ENCODE results near the gene ORM1.
"Not testable (repeated sequence)": the region's sequence is repeated elsewhere in the genome, so short reads cannot be mapped to it uniquely, and the experiment has no call there.

Gene ORM1

DNA sequence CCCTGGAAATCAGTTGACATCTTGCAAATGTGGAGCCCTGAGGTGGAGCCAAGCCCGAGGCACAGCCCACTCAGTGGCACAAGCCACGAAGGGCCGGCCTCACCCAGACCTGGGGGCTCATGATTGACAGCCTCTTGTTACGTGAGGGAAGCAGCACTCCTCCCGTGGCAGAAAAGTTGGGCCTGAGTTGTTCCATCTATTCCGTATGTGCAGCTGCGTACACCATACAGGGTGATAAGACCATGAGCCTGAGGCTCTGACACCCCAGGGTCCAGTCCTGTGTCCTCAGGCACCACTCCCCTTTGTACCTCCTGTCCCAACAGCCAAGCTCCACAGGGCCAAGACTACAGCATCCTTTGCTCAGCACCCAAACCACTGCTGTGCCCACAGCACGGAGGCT is 4.9 kb downstream of the ORM1 start:
- no peak for DNase-seq (ENCODE audit: extremely low spot score)
- ChIA-PET CTCF (no interaction called here), POLR2A (no interaction called here)
- no peak for TF ChIP-seq LEF1 (IDR thresholded peaks at IDR 0.05; ENCODE audit: borderline replicate concordance)

DNA sequence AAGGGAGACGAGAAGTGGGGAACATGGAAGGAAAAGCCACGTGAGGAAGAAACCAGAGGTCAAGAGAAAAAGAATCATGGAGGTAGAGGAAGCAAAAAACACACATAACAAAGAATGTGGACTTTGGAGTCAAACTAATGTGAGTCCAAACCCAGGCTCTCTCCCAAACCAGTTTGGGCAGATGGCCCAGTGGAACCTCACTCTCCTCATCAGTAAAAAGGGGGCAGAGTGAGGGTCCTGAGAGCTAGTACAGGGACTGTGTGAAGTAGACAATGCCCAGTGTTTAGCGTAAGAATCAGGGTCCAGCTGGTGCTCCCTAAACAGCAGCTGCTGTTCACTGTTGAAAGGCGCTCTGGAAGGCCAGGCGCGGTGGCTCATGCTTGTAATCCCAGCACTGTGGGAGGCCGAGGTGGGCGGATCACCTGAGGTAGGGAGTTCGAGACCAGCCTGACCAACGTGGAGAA is 5.5 kb downstream of the ORM1 start:
- POLR2A ChIA-PET = not testable (repeated sequence)

DNA sequence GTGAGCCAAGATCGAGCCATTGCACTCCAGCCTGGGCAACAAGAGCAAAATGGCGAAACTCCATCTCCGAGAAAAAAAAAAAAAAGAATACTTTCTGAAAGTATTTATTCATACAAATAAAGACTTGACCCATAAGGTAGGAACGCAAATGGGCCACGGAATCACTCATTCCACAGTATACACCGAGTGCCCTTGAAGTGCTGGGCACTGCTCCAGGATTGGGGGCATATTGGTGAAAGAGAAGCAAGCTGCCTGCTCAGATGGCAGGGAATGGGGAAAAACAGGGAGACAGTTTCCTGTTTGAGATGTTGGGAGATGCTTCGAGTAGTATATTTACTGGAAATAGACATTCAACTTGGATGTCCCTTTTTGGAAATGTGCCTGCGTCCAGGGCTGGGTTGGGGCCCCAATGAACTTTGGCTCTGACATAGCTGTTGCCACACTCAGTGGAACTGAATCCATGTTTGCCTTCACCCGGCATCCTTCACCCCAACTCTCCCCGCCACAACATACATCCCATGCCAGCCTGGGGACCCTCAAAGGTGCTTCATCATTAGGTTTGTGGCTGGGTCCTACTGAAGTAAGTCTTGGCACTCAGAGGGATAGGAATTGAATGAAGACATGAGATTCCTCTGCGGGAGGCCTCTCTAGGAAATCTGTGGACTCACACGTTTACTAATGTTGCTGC is 6.2 kb downstream of the ORM1 start:
- POLR2A ChIA-PET; DNase-seq (ENCODE audit: extremely low spot score); CTCF ChIA-PET: not testable (repeated sequence)

More for the DNA sequence above, 5.5 kb downstream of the ORM1 start:
- CTCF ChIA-PET; DNase-seq (ENCODE audit: extremely low spot score): not testable (repeated sequence)

DNA sequence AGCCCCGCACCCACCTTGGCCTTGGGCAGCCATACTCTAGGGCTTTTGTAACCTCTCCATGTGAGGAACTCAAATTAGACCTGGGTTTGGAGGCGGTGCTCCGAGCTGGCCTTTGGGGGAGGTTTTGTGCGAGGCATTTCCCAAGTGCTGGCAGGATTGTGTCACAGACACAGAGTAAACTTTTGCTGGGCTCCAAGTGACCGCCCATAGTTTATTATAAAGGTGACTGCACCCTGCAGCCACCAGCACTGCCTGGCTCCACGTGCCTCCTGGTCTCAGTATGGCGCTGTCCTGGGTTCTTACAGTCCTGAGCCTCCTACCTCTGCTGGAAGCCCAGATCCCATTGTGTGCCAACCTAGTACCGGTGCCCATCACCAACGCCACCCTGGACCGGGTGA is 6.7 kb downstream of the ORM1 start, which contains the start of gene ORM2:
ORM2 (plus strand) TSS at position 245 of the 398 bp plus-strand sequence; CDS start at position 281, 36 bp downstream.
- POLR2A ChIA-PET; CTCF ChIA-PET; DNase-seq (ENCODE audit: extremely low spot score): not testable (repeated sequence)

DNA sequence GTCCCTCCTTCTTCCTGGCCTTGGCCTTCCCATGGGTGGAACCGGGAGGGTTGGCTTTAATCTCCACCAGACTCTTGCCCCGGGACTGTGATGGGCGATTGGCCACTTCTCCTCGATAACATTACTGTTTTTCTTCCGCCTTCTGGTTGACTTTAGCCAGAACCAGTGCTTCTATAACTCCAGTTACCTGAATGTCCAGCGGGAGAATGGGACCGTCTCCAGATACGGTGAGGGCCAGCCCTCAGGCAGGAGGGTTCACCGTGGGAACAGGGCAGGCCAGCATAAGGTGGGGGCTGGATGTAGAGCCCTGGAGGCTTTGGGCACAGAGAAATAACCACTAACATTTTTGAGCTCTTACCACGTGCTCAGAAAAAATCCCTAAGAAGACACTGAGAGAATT is 7.7 kb downstream of the ORM1 start:
- no peak for DNase-seq (ENCODE audit: extremely low spot score)
- TF ChIP-seq SP1 (IDR thresholded peaks at IDR 0.05) (no peak), FOXA1 (IDR thresholded peaks at IDR 0.05) (no peak), FOXM1 (IDR thresholded peaks at IDR 0.05; ENCODE audit: borderline replicate concordance) (no peak), CTBP1 (IDR thresholded peaks at IDR 0.05; ENCODE audit: borderline replicate concordance) (no peak), ARNT (IDR thresholded peaks at IDR 0.05) (no peak), ZNF384 (IDR thresholded peaks at IDR 0.05) (no peak), ELF4 (IDR thresholded peaks at IDR 0.05) (no peak), BHLHE40 (IDR thresholded peaks at IDR 0.05; ENCODE audit: borderline replicate concordance) (no peak), LEF1 (IDR thresholded peaks at IDR 0.05; ENCODE audit: borderline replicate concordance) (no peak), TARDBP (IDR thresholded peaks at IDR 0.05) (no peak), L3MBTL2 (conservative IDR thresholded peaks at IDR 0.05) (no peak), SUZ12 (IDR thresholded peaks at IDR 0.05) (no peak), NFRKB (IDR thresholded peaks at IDR 0.05) (no peak)
- TF ChIP-seq, protein P1, sequence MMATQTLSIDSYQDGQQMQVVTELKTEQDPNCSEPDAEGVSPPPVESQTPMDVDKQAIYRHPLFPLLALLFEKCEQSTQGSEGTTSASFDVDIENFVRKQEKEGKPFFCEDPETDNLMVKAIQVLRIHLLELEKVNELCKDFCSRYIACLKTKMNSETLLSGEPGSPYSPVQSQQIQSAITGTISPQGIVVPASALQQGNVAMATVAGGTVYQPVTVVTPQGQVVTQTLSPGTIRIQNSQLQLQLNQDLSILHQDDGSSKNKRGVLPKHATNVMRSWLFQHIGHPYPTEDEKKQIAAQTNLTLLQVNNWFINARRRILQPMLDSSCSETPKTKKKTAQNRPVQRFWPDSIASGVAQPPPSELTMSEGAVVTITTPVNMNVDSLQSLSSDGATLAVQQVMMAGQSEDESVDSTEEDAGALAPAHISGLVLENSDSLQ (IDR thresholded peaks at IDR 0.05) = no peak
- CTCF ChIA-PET = interaction anchor here (0.6 kb wide), 1 partner anchor 9 kb away, joined by 3 read pairs; no protein-coding TSS in a partner anchor
- POLR2A ChIA-PET = no interaction called here

DNA sequence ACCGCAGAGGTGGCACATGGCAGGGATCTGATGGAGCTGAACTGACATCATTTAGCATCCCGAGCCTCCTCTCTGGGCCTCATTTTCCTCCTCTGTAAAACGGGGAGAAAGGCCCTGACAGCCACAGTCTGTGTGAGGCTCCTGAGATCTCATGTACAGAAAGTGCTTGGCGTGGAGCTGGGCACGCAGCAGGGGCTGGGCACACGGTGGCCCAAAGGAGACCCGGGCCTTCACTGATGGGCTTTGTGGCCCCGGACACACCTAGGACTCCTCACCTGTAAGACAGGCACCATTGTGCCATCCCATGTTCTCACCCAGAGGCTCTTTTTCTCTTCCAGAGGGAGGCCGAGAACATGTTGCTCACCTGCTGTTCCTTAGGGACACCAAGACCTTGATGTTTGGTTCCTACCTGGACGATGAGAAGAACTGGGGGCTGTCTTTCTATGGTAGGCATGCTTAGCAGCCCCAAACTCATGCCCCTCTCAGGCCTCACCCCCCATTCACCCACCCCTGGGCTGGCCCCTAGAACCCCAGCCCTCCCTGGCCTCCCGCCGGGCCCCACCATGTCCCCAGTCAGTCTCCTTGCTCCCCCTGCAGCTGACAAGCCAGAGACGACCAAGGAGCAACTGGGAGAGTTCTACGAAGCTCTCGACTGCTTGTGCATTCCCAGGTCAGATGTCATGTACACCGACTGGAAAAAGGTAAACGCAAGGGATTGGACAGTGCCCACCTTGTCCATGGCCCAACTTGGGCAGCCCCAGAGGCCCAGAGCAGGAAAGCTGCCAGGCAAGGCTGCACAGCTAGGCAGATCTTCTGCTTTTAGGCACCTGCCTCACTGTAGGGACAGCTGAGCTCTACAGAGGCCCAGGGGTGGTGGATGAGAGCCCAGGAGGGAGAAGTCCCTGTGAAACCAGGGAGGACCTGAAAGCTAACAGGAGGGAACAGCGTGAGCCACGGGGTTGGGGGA is 8.6 kb downstream of the ORM1 start:
- CTCF ChIA-PET; DNase-seq (ENCODE audit: extremely low spot score); POLR2A ChIA-PET: not testable (repeated sequence)

DNA sequence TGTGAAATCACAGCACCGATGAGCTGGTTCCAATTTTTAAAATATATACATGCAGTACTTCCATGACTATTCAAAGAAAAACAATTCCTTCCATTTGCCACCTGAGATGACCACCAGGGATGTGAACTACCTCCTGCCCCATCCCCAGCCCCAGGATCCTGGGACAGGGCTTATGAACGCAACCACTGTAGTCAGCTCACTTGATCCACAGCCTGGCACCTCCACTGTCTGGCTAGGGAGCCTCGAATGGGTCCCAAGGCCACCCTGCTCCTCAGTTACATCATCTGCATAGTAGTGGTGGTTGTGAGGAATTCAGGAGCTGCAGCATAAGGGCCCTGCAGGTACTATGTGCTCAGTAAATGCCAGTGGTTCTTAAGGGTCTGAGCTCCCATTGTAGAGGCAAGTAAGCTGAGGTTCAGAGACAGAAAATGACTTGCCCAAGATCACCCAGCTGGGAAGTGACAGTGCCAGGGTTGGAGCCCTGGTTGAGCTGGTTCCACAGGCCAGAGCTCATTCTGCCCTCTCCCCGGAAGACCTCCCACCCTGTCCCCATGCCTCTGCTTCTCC is 9.7 kb downstream of the ORM1 start:
- CTCF ChIA-PET; POLR2A ChIA-PET; DNase-seq (ENCODE audit: extremely low spot score): not testable (repeated sequence)

DNA sequence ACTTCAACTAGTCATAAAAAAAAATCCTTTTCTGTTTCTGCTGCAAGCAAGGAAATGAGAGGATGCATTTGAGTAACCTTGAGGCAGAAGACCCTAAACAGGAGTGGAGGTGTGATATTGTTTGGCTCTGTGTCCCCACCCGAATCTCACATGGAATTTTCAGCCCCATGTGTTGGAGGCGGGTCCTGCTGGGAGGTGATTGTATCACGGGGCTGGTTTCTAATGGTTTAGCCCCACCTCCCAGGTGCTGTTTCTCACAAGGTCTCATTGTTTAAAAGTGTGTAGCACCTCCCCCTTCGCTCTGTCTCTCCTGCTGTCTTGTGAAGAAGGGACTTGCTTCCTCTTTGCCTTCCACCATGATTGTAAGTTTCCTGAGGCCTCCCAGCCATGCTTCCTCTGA is 10.8 kb downstream of the ORM1 start:
- DNase-seq (ENCODE audit: extremely low spot score); POLR2A ChIA-PET; CTCF ChIA-PET: not testable (repeated sequence)

DNA sequence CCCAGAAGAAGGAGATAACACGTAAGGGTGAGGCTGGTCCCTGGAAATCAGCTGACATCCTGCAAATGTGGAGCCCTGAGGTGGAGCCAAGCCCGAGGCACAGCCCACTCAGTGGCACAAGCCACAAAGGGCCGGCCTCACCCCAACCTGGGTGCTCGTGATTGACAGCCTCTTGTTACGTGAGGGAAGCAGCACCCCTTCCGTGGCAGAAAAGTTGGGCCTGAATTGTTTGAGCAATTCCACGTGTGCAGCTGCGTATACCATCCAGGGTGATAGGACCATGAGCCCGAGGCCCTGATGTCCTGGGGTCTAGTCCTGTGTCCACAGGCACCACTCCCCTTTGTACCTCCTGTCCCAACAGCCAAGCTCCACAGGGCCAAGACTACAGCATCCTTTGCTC is 11.6 kb downstream of the ORM1 start:
- ChIA-PET CTCF (no interaction called here), POLR2A (no interaction called here)
- DNase-seq (ENCODE audit: extremely low spot score) = no peak
- TF ChIP-seq ELF4 (IDR thresholded peaks at IDR 0.05) (no peak), ZNF384 (IDR thresholded peaks at IDR 0.05) (no peak), SP1 (IDR thresholded peaks at IDR 0.05) (no peak), TARDBP (IDR thresholded peaks at IDR 0.05) (no peak), LEF1 (IDR thresholded peaks at IDR 0.05; ENCODE audit: borderline replicate concordance) (no peak), FOXA1 (IDR thresholded peaks at IDR 0.05) (no peak), L3MBTL2 (conservative IDR thresholded peaks at IDR 0.05) (no peak), FOXM1 (IDR thresholded peaks at IDR 0.05; ENCODE audit: borderline replicate concordance) (no peak), SUZ12 (IDR thresholded peaks at IDR 0.05) (no peak), BHLHE40 (IDR thresholded peaks at IDR 0.05; ENCODE audit: borderline replicate concordance) (no peak), HDGF (IDR thresholded peaks at IDR 0.05; ENCODE audit: borderline replicate concordance) (no peak), NFRKB (IDR thresholded peaks at IDR 0.05) (no peak), CTBP1 (IDR thresholded peaks at IDR 0.05; ENCODE audit: borderline replicate concordance) (no peak), FOXK2 (IDR thresholded peaks at IDR 0.05) (no peak), ARNT (IDR thresholded peaks at IDR 0.05) (no peak)
- TF ChIP-seq, protein P1 (IDR thresholded peaks at IDR 0.05) = no peak

All from HEK293T (cell line).